Measurements from ENCODE around the gene FGD2. TPM values are rescaled to one million over a fixed set of nuclear protein-coding genes. Genes with fewer than 3 reads are reported as not detected.

The FGD2 gene
- total and polyA plus RNA-seq, 4 donors = 20.4 to 76.7 (median 40.1) TPM

DNA sequence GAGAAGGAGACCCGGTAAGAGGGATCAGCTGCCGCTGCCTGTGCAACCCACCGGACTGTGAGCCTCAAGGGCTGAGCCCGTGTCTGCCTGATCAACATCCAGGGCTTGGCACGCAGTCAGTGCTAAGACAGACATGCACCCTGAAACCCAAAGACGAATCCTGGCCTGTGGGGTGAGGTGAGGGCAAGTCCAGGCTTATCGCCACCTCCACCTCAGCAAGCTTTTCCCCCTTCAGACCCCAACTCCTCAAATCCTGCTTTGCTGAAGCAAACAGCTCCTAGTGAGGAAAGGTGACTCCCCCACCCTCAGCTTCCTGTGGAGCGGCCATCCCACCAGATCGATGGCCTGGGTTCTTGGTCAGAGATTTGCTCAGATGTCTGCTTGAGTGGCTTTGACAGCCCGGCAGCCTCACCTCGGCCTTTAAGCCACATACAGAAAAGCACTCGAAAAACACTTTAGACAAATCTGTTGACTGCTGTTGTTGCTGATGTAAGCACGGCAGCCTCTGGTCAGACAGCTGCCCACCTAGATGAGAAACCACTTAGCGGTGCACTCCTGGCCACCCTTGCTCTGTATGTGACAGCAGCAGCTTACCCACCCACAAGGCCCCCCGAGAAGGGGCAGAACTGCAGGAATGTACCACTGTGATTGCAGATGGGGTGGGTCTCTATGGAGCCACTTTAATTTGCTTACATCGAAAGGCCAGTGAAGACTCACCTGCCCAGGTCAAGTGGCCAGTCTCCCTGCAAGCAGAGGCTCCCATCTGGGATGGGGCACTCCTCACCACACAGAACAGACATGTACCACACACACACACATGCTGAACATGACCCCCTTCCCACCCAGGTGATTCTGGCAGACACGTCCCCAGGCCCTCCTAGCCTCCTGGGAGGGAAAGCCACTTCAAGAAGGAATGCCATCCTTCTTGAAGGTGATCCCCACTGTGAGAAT lies 34.3 kb upstream of the FGD2 start:
- TF ChIP-seq, protein P1, sequence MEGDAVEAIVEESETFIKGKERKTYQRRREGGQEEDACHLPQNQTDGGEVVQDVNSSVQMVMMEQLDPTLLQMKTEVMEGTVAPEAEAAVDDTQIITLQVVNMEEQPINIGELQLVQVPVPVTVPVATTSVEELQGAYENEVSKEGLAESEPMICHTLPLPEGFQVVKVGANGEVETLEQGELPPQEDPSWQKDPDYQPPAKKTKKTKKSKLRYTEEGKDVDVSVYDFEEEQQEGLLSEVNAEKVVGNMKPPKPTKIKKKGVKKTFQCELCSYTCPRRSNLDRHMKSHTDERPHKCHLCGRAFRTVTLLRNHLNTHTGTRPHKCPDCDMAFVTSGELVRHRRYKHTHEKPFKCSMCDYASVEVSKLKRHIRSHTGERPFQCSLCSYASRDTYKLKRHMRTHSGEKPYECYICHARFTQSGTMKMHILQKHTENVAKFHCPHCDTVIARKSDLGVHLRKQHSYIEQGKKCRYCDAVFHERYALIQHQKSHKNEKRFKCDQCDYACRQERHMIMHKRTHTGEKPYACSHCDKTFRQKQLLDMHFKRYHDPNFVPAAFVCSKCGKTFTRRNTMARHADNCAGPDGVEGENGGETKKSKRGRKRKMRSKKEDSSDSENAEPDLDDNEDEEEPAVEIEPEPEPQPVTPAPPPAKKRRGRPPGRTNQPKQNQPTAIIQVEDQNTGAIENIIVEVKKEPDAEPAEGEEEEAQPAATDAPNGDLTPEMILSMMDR (IDR thresholded peaks at IDR 0.05; ENCODE audit: control extremely low read depth, extremely low read depth) = no peak
- no peak for DNase-seq
- WGBS, 2 donors = 84 to 85% methylated on average over 17 of the region's 17 CpGs
- H3K4me3 ChIP-seq = no peak overlapping the region
- H3K36me3 ChIP-seq (ENCODE audit: control insufficient read depth in 4 of 4, insufficient read depth in 4 of 4, low read length in 4 of 4) = peaks cover 30 to 82% (median 57%) of the 10 kb centered on the region in 4 donors
- peaks cover 0 to 2% (median 0%) of the 10 kb centered on the region in 4 donors for H3K9me3 ChIP-seq (ENCODE audit: control insufficient read depth in 4 of 4, insufficient read depth in 3 of 4, low read length in 3 of 4)
- H3K27ac ChIP-seq (ENCODE audit: low read depth in 1 of 2, low read length in 1 of 2) = peak overlapping the region in 1 of 2 donors; percentile 74
- H3K4me1 ChIP-seq (ENCODE audit: control insufficient read depth in 5 of 5, insufficient read depth in 5 of 5, low read length in 5 of 5) = no peaks in the 10 kb centered on the region
- ATAC-seq (ENCODE audit: insufficient read depth, low FRiP score) = no peak
- no peaks in the 10 kb centered on the region for H3K27me3 ChIP-seq (ENCODE audit: control insufficient read depth in 3 of 3, insufficient read depth in 3 of 3, low read length in 2 of 3)
- no peak overlapping the region for H3K9ac ChIP-seq (ENCODE audit: insufficient read depth in 1 of 2, low read length in 2 of 2)

DNA sequence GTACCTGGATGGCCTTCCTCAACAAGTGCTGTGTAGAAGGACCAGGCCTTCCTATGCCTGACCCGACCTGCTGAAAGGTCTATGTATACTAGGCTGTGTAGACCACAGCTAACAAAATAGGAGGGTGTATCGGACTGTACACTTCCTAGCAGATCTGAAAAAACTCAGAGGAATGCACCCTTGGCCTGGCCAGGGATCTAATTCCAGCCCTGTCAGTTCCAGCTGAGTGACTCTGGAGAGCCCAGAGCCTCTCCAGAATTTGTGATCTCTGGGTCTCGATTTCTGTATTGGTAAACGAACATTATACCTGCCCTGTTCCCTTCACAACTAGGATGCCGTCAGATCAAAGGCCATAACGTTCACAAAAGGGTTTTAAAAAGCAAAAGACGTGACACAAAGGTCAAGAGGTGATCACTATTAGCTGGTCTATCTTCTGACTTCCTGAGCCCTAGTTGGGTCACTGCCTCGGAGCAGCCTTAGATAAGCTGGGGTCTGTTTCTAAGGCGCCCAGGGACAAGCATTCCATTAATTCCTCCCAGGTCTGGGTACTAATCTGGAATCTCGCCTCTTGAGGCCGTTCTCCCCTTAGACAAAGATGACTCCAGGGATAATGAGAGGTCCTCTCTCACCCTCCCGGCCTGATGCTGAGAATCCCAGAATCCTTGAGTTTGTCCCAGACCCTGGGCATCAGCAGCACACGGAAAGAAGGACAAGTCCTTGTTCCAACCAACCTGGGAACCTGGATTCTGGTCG lies 33.4 kb upstream of the FGD2 start:
- TF ChIP-seq, protein P1 (IDR thresholded peaks at IDR 0.05; ENCODE audit: control extremely low read depth, extremely low read depth) = no peak
- DNase-seq = no peak
- WGBS, 2 donors = 81 to 85% methylated on average over 14 of the region's 14 CpGs
- no peak overlapping the region for H3K4me3 ChIP-seq
- H3K9me3 ChIP-seq (ENCODE audit: control insufficient read depth in 4 of 4, insufficient read depth in 3 of 4, low read length in 3 of 4) = peaks cover 0 to 2% (median 0%) of the 10 kb centered on the region in 4 donors
- no peaks in the 10 kb centered on the region for H3K27me3 ChIP-seq (ENCODE audit: control insufficient read depth in 3 of 3, insufficient read depth in 3 of 3, low read length in 2 of 3)
- ATAC-seq (ENCODE audit: insufficient read depth, low FRiP score) = no peak
- peak overlapping the region in 1 of 2 donors; percentile 39 for H3K27ac ChIP-seq (ENCODE audit: low read depth in 1 of 2, low read length in 1 of 2)
- H3K36me3 ChIP-seq (ENCODE audit: control insufficient read depth in 4 of 4, insufficient read depth in 4 of 4, low read length in 4 of 4) = peaks cover 36 to 87% (median 62%) of the 10 kb centered on the region in 4 donors
- no peaks in the 10 kb centered on the region for H3K4me1 ChIP-seq (ENCODE audit: control insufficient read depth in 5 of 5, insufficient read depth in 5 of 5, low read length in 5 of 5)
- no peak overlapping the region for H3K9ac ChIP-seq (ENCODE audit: insufficient read depth in 1 of 2, low read length in 2 of 2)

DNA sequence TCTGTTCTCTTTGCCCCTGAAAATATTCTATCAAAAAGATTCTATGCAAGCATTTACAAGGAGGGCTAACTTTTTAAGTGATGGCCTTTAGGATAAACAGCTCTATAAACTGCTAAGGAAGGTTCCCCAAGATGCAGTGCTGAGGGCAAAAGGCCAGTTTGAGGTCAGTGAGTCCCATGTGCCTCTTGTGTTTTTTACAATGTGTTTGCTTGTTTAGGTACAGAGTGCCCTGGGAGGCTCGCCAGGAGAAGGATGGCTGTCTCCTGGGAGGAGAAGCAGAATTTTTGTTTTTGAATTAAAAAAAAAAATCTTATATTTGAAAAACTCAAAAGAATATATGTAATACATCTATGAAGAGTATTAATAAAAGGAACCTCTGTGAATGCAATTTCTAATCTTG lies 32.3 kb upstream of the FGD2 start:
- no peak overlapping the region for H3K4me3 ChIP-seq
- no peaks in the 10 kb centered on the region for H3K4me1 ChIP-seq (ENCODE audit: control insufficient read depth in 5 of 5, insufficient read depth in 5 of 5, low read length in 5 of 5)
- no peak for DNase-seq
- 87 to 93% methylated on average over 1 of the region's 1 CpG for WGBS, 2 donors
- peaks cover 35 to 91% (median 68%) of the 10 kb centered on the region in 4 donors for H3K36me3 ChIP-seq (ENCODE audit: control insufficient read depth in 4 of 4, insufficient read depth in 4 of 4, low read length in 4 of 4)
- TF ChIP-seq, protein P1 (IDR thresholded peaks at IDR 0.05; ENCODE audit: control extremely low read depth, extremely low read depth) = no peak
- H3K9ac ChIP-seq (ENCODE audit: insufficient read depth in 1 of 2, low read length in 2 of 2) = no peak overlapping the region
- no peaks in the 10 kb centered on the region for H3K27me3 ChIP-seq (ENCODE audit: control insufficient read depth in 3 of 3, insufficient read depth in 3 of 3, low read length in 2 of 3)
- H3K9me3 ChIP-seq (ENCODE audit: control insufficient read depth in 4 of 4, insufficient read depth in 3 of 4, low read length in 3 of 4) = peaks cover 0 to 2% (median 0%) of the 10 kb centered on the region in 4 donors
- ATAC-seq (ENCODE audit: insufficient read depth, low FRiP score) = no peak
- no peak overlapping the region for H3K27ac ChIP-seq (ENCODE audit: low read depth in 1 of 2, low read length in 1 of 2)
